GM18870 (cell line): ENCODE measurements around the gene PAPPA2.

ENCODE experiments used
- ATAC-seq: cut with Tn5 transposase; IDR thresholded peaks from one replicate; pipeline ENCODE4 v1.9.1; 2021; ENCODE audit warnings: moderate library complexity; ENCODE audit not compliant: unreplicated experiment

The PAPPA2 gene

DNA sequence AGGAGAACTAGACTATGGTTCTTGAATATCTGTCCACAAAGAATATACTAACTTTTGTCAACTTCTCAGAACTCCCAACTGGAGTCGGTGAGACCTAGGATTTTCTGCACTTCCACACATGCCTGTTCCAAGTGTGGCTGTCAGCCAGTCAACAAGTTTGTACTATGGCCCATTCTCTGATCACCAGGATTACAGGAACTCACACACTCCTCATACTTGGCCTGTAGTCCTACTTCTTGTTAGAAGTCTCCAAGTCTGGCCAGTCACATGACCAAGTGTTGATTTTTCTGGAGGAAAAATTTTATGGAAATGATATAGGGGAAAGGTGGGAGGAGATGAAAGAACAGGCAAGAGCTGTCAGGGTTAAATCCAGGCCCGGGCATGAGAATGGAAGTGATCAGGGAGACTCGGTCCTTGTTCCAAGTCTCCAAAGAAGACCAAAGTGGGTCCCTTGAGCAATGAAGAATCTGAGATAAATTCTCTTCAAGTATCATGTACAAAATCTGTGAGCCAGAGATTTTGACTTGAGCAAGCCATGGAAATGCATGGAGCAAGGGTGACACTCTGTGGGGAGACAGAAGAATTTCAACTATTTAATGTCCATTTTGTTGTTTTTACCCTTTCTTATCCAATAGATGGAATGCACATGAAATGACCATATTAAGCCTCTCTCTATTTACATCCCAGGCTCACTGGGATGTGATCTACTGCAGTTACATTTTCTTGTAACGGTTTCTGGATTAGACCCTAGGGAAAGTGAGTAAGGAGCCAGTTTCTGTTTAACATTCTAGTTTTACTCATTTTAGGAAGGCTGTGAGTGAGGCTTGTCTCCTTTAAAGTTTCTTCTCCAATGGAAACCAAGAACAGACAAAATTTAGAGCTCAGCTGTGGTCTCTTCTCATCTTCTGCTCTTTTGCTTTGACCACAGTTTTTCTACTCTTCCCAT, 380.6 kb downstream of the PAPPA2 start:
- ATAC-seq, result no peak

DNA sequence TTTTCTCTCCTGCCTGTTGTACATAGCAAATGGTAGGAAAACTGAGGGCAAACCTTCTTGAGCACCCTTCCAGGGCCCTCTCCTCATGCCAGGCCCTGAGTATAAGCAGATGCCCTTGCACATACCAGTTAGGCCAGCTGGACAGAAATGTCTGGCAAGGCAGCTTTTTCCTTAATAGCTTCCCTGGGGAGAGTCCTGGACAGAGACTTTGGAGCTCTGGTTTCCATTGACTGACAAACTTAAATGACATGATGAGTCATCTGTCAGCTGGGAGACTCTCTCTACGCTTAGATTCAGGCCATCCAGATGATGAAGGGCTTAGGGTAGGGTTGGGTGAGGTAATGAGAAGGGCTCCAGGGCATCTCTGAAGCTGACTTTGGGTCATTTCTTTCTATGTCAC, 384.1 kb downstream of the PAPPA2 start:
- no peak for ATAC-seq

DNA sequence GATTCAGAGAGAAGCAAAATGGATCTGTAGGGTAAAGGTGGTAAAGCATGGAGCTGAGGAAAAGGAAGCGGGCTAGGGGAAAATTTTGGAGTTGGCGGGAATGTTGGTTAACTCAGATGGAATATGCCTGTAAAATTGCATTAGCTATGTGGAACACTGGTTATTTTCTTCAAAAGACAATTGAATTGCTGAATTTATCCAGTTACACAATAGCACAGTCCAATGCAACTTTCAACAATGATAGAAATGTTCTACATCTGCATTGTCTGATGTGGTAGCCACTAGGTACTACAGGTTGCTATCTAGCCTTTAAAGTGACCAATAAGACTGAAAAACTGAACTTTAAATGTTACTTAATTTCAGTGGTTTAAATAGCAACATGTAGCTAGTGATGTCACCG, 386.3 kb downstream of the PAPPA2 start:
- no peak for ATAC-seq

DNA sequence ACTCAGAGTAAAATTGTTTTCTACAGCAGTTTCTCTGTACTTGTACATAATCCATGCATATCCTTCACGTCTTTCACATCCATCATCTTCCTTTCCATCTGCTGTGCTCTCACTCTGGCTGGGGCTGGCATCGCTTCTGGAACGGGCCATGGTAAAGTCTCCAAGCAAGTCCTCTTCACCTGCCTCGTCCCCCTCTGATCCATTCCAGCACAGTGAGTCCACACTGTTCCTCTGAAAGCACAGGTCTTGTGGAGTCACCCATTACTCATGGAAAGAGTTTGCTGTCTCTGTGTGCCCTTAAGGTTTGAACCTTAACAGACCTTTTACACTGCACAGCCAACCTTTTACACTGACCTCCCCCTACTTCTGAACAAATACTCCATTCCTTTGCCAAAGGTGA, 387.9 kb downstream of the PAPPA2 start:
- no peak for ATAC-seq

DNA sequence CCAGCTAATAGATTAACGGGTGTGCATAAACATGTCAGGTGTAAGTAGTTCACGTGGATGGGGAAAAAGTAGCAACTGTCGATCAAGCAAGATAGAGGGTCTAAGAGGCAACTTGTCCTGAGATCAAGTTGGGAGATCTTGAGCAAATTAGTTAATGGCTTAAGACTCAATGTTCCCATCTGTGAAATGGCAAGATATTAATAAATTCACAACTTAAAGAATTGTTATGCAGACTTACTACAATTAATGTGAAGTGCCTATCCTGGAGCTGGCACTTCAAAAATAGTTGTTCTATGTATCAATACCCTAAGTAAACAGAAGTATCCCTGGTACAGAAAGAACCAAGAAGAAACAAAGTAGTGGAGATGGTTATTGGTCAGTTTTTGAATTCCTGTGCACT, 389.1 kb downstream of the PAPPA2 start:
- ATAC-seq, result no peak

DNA sequence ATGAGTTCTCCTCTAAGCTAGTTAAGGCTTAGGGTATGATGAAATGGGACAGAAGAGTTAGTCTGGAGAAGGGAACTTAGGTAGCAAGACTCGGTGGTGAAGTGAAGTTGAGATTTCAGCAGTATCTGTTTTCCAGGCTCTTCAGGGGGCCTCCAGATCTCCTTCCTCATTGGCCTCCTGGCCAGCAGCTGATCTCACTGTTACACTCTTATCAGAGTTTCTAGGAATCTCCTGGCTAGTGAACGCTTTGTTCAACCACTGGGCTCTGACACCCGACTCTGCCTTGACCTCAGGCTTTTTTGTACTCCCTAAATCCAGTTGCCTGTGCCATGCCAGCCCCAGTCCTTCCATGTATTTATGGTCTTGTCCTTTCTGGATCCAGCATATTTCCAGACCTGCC, 390.5 kb downstream of the PAPPA2 start:
- ATAC-seq, result no peak

DNA sequence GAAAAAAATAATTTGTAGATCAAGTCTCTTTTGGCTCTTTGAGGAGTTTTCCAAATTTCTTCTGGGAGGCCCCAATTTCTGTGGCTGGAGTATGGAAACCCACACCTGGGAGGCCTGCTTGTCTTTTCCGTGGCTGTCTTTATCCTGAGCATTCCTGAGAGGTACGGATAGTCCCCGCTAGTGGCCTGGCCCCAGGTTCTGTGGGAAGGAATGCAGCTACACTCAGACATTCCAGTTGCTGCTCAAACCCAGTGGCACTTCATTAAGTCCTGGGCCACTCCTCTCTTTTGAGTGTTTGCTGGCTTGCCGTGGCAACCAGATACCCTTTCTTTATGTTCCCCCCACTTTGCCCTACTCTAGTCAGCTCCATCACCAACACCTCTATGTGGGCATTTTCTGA, 391.1 kb downstream of the PAPPA2 start:
- ATAC-seq, result no peak

DNA sequence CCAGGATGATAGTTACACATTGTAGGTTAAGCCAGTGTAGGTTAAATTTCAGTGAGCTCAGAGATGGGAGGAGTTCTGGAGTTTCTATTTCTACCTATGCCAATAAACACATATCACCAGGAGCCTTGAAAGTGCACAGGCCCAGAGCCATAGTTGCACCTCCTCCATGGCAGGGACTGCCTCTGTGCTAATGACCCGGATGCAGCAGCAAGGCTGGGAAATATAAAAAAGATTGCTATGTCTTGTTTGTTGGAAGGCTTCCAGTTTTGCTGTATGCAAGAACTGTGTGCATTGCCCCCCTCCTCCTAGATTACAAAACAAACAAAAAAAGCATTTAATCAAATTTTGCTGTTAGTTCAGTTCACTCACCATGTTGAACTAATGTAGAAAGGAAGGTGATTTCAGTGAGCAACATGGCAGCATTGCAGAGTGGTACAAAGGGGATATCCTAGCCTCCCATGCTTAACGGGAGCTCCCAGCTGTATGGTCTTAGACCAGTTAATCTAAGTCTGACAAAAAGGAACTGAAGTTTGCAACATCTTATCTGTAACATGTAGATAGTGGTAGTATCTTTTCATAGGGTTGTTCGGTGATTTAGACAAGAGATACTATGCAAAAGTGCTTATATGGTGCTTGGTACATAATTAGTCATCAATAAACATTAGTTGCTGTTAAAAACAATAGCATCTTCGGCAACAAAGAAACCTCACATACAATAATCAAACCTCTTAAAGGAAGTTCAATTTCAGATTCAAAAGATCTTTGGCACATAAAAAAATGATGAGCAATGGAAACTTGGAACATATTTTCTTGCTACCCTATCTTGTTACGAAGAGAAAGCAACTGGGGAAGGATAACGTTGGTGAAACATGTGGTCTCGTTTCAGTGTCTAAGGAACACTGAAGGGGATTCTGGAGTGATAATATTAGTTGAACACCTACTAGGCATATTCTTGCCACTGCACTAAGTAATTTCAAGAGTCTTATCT, 392.1 kb downstream of the PAPPA2 start:
- no peak for ATAC-seq

DNA sequence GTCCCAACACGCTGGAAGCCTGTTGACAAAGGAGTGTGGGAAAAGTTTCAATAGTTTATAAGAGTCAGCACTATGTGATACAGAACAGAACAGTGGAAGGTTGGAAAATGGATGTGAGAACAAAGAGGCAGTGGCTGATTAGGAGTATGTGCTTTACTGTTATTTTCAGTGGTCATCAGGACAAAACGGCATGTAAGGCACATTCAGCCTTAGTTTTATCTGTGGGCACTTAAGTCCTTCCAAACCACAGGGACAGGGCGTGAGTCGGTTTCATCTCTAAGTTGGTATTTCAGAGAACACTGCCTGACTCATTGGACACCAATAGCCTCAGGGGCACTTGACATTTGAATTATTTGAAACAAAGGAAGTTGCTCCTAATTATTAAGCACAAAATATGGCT, 394.7 kb downstream of the PAPPA2 start:
- no peak for ATAC-seq

DNA sequence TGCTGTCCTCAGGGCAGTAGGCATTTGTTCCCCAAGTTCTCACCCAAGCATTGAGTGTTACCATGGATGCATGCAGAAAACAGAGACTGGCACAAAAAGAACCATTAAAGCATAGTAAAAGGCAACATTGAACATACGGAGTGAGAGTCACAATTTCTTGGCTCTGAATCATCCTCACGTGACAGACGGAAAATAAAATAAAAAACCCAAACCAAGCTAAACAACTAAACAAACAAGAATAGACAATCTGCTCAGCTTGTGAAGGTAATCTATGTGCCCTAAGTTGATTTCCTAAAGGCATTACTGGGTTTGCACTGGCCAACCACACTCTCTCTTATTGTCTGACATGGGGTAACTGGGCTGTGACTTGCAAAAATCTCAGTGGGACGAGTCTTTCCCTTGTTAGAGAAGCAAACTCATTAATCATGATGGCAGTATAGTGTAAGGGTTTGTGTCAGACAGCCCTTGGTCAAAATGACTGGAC, 395.5 kb downstream of the PAPPA2 start:
- no peak for ATAC-seq

DNA sequence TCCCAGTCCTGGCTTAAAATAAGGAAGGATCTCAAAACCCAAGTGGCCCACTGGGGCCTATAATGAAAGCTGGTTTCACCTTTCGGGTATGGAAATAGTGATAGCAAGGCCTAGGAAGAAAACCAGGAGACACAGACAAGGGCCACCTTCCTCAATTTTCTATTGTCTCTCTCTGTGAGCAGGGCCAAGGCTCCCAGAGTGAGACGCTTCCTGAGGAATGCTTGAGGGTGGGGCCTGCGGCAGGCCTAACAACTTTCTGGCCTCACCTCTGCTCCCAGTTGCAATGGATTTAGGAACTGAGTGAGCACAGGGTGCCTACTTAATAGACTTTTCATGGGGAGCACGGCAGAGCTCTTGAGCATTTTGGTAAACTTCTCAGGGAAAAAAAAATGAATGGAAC, 400.6 kb downstream of the PAPPA2 start:
- no peak for ATAC-seq

DNA sequence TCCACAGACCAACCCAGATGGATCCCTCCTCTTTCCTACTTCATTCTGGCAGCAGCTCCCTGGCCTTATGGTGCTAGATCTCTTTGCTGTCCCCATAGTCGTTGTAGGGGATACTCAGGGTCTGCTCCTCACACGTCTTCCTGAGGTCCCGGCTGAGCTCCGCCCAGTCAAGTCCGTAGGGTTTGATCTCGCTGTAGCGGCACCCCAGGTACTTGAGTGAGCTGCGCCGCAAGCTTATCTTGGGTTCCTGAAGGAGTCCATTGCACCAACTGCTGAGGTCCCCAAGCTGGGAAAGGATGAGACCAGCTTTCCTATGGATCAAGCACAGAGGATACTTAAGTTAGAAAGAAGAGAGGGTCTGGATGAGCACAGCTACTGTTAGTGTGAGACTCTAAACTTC, 401.2 kb downstream of the PAPPA2 start:
- no peak for ATAC-seq

DNA sequence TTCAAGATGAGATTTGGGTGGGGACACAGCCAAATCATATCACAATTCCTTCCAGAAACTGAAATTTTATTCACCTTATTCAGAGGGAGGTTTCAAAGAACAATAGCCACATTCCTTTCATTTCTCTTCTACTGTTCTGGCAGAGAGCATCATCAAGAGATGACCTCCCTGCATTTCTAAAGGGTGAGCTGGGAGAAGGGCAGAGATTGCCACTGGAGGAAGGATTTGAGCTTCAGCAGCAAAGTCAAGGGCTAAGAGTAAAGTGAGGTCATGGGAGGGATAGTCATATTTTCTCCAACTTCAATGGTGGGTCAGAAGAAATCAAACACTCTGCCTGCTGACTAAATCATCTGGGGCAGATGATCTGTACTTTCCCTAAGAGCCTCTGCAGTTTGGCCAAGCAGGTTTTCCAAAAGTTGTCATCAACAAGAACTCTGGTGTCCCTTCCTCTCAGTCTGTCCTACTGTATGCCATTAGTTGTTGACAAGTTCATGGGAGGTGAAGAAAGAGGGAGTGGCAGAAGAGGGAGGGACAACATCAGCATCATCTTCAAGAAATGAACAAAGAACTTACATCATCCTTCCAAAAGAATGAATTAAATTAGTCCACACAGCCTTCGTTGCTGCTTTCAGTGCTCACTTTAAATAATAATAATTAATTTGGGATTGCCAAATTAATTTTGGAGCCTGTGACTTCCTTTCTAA, 403.2 kb downstream of the PAPPA2 start:
- ATAC-seq, result no peak

DNA sequence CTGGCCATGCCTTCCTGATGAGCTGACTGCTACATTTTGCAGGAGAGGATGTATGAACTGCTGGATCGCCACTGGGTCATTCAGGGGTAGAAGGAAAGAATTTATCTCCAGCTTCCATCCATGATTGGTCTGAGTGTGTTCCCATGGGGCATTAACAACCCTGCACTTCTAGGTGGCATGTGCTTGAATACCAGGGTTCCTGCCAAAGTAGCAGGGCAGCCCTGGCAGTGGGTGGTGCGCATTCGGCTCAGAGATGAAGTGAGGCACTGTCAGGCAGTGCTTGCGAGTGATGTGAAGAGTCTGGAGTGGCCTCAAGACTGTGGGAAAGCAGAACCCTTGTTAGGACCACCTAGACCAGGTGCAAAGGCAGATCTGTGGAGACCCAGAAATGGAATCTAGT, 406.6 kb downstream of the PAPPA2 start:
- no peak for ATAC-seq

DNA sequence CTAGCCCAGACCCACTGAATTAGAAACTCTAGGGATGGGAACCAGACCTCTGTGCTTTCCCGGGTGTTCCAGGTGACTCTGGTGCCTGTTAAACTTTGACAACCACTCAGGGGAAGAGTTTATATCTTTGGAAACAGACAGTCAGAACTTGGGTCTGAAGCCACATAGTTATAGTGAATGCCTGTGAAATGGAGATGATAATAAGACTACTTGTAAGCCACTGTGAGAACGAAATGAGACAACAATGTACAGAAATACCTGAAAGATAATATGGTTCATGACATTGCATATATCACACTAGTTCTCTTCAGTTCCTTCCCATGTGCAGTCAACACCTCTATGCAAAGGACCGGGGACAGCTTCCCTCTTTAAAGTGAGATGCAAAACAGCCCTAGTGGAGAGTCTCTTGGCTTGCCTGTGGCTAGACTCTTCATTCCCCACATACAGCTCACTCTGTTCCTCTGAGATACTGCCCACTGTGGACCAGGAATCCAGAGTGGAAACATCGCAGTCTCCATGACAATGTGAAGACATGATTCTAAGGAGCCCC, 414.1 kb downstream of the PAPPA2 start:
- no peak for ATAC-seq

DNA sequence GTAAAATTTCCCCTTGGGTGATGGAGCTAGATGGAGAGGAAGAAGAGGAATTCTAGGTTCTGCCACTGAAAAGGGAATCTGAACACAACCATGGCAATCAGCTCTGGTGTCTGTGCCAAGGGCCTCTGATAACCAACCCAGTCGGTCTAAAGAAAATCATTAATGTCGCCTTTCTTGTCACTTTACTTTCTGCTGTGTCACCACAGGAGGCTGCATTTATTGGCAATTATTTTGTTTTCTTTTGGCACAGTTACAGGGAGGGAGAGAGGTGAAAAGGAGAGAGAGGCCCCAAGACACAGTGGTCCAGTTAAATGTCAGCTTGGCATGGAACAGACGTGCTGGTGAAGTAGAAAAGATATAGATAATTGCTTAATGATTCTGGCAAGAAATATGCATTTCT, 414.6 kb downstream of the PAPPA2 start:
- no peak for ATAC-seq

DNA sequence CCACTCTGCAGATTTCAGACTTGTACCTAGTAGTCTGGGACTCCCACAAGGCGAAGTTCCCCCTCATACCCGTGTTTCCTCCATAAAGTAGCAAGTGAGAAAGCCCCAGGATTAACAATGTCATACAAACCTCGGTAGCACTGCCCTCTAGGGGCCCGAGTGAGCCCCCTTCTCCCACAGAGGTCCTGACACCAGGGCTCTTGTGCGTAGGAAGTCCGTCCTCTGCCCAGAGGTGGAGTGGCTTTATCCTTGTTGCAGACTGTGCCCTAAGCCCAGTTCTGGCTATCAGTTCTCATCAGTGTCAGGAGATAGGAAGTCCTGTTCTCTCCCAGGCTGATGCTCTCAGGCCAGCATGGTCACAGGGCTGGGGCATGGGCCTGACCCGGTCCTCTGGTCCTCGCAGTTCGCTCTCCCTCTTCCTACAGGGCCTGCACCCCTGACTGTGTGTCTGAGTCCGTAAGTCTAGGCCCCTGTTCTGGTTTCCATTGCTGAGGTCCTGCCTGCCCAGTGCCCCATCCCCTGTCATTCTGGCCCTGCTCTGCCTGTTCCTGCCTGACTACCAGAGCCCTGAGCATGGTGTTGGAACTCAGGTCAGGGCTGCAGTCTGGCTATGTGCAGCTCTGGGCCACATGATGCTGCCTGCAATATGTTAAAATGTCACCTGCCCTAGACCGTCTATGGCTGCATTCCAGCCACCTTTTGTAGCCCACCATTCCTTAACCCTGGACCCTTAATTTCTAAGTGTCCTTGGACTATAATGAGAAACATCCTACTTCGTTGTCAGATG, 416.0 kb downstream of the PAPPA2 start:
- ATAC-seq, result no peak

DNA sequence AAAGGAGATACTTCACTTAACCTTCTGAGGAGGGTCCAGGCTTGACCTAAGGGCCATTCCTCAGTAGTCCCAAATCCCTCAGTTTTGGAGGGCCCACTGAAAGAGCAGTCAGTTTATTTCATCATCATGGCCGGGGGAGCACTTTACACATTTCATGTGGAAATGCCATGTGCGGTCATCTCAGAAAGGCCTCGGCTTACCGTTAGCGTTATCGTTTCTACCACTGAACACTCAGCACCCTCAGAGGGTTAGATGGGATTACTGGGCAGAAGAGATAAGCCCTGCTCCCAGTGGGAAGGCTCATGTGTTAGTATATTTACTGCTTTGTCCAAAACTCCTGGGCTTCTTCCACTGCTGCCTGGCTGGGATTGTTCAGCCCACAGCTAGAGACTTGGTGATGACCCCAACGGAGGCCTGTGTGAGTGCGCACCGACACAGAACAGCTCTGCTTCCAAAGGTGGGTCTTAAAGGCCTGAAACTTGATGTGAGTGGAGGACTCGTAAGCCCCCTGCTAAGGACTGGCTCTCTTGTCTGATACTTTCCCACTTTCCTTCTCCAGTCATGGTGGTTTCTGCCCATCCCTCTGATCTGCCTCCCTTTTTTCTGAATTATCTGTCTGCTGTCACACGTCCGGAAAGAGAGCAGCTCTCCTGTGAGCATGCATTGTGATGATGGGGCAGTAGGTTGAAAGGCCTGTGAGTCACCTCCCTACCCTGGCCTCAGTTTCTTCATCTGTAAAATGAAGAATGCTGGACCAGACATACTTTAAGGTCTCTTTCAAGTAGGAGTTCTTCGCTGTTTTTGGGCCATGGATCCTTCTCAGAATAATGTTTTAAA, 417.0 kb downstream of the PAPPA2 start:
- ATAC-seq, result no peak
